AG08395 (cell line): ENCODE measurements around the gene NCAM2.

ENCODE experiments used
- DNase-seq: peaks from one replicate; pipeline ENCODE4 v3.0.0; 2012; ENCODE audit warnings: mixed read lengths, low spot score

Gene NCAM2

DNA sequence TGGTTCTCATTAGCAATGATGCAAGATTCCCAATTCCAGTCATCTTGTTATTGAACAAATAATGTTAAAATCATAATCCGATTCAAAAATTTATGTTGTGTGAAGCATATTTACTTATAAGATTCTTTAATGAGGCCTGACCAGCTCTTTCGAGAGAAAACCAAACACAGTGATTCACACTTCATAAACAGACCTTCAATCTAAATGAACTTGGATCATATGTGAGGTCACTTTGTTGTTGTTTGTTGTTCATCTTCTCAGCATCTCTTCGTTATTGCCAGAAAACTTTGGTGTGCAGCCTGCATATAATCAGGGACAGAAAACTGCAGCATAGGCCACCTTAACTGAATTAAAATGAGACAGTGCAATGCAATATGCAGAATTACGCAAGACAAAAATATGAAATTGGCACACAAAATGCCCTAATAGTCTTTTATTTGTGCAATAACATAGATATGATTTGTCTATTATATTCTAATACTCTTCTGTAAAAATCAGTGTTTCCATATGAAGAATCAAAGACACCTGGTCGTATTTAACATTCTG lies 30.1 kb downstream of the NCAM2 start:
- no peak for DNase-seq

DNA sequence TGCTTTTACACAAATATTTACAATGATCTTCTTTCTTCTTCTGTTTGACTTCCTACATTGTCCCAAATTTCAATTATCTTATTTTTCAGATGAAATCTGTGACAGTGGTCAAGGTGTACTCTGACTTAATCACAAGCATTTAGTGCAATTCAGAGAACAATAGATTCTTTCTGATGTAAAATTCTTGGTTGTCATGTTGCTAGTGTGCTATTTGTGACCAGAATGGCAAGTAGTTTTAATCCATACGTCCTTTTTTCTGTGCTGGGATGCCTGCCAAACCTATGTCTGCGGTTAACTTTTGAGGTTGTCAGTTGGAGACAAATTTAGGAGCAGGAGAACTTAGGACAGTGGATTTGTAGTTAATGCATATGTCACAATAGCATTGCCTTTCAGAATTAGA lies 31.0 kb downstream of the NCAM2 start:
- no peak for DNase-seq

DNA sequence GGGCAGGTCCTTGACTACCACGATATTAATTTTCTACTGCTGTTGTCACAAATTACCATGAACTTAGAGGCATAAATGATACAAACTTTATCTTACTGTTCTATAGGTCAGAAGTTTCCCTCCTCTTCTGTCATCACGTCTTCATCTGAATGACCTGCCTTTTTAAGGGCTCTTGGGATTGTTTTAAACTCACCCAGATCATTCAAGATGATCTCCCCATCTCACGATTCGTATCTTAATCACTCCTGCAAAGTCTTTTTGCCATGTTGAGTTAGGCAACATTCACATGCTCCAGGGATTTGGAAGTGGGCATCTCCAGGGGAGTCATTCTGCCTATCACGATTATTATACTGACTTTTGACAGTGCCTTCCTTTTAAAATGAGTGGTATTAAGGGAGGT lies 32.1 kb downstream of the NCAM2 start:
- DNase-seq = no peak

DNA sequence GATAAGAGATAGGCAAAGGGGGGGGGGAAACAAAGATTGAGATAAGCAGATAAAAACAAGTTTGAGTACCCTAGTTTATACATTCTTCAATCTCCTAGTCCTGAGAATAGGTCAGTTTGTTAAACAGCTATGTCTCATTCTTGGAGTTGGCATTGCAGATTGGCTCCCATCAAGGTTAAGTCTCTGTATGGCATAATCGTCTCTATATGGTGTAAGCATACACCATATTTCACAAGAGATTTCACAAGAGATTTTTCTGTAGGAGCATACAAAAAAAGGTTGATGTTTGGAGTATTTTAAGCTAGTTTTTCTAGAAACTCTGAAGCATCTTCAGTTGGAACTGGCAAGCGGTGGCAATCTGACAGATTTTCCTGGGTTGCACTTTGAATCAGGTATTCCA lies 35.8 kb downstream of the NCAM2 start:
- DNase-seq = no peak

DNA sequence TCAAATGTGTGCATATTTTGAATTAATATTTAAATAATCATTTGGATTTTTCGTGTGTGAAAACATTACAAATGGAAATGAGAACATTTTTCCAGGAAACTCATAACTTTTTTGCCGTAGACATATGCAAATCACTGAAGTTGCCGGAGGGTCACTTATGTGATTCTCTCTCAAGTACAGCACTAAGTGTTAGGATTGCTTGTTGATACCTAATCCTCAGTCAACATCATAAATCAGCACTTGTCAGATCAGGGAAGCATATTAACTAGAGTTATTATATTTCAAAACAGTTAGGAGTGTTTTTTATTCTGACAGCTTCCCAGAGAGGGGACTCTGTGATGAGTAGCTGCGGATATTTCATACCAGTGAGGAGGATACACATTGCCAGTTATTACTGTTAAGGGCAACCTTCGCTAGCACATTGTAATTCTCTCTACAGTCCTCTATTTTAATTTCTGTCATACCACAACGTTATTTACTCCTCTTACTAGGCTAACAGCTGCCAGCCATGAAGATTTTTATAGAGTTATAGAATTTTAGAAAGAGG lies 41.5 kb downstream of the NCAM2 start:
- DNase-seq = no peak

DNA sequence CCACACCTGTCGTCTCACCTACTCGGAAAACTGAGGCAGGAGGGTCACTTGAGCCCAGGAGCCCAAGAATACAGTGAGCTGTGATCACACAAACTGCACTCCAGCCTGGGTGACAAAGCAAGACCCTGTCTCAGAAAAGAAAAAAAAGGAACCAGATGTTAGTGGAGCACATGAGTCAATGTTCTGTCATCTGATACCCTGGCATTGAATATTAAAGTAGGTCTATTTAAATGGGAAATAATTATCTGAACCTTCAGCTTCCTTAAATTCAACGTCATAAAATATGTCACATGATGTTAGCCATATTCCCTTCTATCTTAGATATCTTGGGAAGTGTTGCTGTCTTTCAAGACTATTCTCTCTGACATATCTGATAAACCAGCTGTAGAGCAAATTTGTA lies 47.3 kb downstream of the NCAM2 start:
- DNase-seq = no peak

DNA sequence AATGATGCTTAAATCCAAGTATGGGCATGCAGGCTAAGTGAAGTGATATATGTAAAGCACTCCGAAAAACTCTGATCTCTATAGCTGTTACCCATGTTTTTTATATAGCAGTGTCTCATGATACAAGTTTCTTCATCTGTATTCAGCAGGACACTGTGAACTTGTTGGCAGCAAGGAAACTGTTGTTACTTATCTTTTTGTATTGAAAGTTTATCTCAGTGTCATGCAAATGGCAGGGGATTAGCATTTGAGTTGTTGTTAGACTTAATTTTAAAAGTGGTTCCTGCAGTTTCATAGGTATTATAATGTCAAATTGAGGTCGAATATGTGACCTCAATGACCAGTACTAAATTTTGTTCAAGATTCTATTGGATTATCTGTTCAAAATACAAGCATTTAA lies 47.9 kb downstream of the NCAM2 start:
- DNase-seq = no peak

DNA sequence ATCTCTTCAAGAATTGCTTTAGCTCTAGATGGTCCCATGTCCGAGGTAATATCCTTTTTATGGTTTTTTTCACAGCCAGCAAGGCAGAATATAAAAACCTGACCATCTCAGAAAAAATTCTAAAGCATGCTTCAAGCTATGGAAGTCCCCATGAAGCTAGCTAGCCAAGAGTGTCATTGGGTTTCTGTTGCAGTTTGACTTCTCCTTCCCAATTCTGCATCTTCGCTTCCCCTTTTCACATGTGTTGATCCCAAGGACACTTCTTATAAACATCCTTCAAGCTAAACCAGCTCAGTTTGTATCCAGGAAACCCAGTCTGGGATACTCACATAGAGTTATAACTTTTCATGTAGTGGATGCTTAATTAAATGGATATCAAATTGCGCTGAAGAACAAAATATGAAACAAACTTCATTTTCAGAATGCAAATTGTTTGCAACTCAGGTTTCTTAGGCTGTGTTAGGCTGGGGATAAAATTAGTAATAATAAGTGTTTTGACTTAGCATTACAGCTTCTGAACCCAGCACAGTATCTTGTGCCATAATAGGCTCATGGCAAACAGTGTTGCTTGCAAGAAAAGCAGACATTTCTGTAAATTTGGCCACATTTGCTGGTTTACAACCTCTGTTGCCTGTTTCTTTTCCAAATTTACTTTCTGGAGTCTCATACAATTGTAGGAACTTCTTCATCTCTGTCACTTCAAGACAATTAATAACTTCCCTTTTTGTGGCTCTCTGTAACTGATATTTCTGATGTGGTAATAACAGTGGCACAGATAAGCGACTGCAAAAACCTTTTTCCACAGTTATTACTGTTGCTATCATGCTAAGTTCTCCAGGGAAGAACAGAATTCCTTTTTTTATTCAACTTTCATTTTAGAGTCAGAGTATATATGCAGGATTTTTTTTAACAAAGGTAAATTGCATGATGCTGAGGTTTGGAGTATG lies 53.2 kb downstream of the NCAM2 start:
- DNase-seq = no peak

DNA sequence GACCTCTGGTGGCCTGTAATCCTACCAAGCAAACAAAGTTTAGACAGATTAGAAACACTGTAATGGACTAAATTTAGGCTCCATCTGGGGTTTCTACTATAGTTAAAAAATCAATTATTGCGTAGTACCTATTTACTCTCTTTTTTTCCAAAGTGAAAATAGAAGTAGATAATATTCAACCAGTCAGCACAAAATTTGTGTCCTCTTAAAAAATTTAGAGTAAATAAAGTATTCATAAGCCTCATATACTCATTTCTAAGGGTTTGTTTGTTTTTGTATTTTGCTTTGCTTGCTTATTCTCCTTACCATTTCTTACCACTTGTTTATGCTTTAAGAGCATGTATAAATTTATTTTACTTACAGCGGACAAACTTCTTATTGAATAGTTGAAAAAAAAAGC lies 54.5 kb downstream of the NCAM2 start:
- DNase-seq = no peak

DNA sequence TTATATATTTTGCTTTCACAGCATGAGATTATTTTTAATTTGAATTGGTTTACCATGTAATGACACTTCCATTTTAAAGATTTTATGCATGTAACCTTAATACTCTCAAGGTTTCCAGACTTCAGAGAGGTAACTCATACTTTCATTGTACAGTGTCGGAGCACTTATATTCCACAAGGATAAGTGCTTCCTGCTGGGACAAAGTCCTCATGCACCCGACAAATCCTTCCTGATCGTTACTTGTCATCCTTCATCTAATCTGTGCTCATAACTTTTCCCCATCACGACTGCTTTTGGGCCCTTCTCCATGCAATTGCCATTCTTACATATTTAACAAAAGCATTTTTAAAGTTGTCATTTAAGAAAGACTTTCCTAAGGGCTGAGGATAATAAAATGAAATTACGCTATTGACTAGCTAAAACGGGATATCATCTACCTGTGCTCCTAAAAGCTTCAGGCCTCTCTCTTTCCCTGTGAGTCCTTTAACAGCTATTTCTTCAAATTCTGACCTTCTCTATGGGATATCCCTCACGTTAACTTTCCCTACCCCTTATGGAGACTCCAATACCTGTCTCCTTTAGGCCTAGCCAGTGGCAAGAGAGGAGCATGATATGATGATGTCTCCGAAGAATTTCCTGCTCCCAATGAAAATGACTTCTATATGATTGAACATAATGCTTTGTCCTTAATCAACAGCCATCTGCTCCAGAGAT lies 59.3 kb downstream of the NCAM2 start:
- DNase-seq = no peak

DNA sequence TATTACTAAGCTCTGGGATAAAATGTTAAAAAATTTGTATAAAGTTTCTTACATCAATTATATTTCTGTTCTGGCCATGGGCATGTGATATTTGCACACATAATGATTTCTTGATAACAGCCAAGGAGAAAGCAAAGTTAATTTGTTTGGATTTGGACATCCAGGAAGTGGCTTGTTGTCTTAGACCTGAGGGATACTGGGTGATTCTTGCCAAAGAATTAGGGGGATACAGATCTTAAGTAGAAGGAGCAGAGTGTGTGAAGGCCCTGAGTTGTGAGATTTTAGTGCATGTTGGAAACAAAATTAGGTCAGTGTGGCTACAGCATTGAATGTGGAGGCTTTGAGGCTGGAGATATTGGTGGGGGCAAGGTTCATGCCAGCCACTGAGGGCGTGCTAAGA lies 65.6 kb downstream of the NCAM2 start:
- DNase-seq = no peak

DNA sequence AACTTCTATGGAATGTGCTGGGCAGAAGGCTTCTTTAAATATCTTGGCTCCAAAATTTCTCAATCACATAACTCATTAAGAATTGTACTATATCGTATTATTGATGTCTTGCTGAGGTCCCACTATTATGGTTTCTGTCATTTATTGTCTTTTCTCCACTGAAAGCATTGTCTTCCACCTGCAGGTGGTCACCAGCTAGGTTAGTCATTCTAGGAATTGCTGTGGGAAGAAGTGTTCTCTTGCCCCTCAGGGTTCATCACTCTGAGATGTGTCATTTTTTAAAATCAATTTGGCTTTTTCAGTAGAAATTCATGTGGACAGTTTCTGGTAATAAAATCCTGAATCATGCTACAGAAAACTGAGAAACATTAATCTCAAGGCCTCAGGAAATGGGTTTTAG lies 66.1 kb downstream of the NCAM2 start:
- no peak for DNase-seq

DNA sequence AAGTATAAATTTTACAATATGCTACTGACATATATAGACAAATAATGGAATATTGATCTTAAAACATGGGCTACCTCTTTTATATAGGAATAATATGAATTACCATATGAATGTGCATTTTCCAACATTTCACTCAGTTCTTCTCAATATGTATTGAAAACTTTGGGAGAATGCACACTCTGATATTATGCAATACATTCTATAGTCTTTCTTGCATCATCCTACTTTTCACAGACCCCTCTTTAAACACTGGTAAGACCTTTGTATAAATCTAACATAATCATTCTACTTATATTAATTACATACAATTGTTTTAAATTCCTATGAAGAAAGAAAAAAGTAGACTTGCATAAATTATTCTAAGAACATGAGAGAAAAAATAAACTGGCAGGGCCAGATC lies 69.2 kb downstream of the NCAM2 start:
- no peak for DNase-seq

DNA sequence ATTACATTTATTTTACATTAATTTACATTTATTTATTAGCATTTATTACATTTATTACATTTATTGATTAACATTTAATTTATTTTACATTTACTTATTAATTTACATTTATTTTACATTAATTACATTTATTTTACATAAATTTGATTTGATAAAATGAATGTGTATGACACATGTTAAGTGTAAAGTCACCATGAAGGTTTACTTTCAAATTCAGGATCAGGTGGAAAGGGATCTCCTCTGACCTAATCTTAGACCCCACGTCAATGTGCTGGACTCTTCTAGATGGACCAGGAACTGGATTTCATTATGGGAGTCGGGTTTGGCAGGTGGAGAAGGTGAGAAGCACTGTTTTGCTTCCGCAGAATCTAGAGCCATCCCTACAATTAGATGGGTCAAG lies 76.1 kb downstream of the NCAM2 start:
- DNase-seq = no peak

DNA sequence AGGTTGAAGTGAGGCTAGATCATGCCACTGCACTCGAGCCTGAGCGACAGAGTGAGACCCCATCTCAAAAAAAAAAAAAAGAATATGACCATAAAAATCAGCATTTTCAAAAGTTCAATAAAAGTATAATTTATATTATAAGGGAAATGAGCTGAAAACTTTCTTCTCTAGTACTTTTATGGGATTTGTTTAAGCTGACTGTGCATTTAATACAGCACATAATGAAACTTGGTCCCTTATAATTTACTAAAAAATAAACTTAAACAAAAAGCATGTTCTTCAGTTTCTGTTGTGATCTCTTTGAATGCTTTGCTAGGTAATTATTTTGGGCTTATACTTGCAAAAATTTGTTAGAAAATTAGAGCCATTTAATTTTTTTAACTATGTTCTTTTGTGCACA lies 77.8 kb downstream of the NCAM2 start:
- no peak for DNase-seq

DNA sequence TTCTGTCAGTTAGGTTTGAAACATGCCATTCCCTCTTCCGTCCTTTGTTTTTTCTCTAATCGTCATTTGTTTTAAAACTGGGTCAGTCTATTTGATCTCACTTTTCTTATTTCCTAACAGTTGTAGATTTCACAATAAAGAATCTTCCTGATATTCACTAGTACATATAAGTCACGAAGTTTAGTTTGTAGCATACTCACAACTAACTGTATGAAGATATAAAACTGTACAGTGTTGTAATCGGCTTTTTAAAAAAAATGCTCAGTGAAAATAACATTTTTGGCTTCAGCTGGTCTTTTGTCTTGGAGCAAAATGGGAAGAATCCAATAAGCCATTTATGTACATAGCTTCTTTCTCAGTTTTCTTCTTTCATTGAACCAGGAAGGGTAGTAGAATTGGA lies 78.3 kb downstream of the NCAM2 start:
- no peak for DNase-seq

DNA sequence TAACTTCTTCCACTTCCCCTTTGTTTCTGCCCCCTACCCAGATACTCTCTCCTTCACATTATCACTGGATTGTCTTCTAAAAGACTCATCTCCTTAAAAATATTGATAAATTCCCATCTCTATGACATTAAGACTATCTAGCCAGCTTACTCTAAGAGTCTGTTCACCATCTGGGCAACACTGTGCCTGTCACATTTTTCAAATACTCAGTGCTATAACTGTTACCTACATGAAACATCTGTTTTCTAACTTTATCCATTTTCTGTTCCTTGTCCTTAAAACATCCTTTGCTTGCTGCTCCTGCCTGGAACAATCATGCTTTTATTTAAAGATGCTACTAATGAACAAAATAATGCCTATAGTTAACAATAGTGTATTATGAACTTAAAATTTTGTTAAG lies 81.4 kb downstream of the NCAM2 start:
- no peak for DNase-seq

DNA sequence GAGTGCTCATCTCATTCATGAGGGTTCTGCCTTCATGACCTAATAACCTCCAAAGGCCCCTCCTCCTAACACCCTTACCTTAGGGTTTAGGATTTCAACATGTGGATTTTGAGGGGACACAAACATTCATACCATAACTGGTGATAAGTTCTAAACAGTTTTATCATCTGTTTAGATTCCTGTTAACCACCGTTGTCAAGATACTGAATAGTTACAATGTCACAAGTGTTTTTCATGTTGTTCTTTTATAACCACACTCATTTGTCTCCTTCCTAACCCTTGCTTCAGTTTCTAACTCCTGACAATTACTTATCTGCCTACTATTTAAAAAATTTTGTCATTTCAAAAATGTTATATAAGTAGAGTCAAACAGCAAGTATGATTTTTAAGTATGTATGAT lies 86.0 kb downstream of the NCAM2 start:
- no peak for DNase-seq

DNA sequence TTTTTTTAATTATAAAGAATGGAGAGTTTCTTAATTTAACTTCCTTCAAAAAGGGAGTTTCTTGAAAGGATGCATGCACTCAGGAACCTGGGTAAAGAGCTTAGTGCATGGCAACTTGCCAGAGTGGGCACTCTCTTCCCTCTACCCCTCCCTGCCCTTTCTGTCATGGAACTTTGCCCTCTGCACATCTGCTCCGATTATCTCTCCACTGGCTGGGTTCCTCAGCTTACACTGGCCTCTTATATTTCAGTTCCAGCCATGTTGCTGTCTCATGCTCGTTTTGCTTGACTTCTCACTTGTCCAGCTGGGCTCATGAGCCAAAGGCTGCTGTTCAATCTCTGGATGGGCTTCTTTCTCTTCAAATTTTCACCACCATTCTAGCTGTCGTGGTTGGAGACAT lies 87.0 kb downstream of the NCAM2 start:
- DNase-seq = no peak

DNA sequence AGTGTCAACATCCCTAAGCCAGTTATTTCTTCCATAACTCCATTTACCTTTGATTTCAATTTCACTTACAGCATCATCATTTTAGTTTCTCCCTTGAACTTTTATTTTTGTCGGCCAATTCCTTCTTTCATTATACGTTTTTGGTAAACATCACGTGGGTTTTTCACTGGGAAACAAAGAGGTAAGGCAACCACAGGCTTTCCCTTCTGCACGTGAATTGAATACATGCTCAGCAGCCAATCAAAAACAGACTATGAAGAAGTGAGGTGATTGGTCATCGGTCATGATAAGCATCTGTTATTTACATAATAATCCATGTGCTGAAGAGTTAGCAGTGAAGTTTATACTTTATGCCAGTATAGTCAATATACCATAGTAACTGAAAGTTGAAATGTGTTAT lies 98.7 kb downstream of the NCAM2 start:
- no peak for DNase-seq

DNA sequence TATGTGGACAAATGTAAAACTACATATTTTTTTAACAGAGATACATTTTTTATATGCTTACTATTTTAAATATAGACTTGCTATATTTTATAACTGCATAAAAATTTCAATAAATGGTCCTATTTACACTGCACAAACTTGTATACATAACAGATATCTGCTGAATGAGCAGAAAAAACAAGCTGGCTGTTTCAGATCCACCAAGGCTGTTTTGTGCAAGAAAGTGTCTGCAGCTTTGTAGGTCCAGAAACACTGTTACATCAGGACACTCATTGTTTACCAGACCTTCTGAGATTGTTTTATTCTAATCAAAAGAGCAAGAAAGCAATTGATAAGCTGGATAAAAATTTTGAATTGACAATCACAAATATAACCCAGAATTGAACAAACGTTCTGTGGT lies 99.3 kb downstream of the NCAM2 start:
- DNase-seq = no peak

DNA sequence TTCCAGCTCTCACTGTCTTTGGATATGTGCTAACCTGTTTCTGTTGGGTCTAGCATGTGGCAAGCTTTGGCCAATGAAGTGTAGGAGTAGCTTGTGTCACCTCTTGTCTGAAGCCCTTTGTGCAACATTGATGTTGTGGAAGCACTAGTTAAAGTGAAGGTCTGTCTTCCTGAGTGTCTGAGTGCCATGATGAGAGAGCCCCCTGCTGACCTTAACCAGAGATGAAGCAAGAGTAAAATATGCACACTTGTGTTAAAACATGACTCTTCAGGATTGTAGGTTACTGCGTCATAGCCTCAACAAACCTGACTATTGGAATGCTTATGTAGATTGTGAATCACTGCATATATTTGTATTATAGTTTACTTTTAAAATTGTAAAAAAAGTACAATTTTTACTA lies 103.7 kb downstream of the NCAM2 start:
- DNase-seq = no peak

DNA sequence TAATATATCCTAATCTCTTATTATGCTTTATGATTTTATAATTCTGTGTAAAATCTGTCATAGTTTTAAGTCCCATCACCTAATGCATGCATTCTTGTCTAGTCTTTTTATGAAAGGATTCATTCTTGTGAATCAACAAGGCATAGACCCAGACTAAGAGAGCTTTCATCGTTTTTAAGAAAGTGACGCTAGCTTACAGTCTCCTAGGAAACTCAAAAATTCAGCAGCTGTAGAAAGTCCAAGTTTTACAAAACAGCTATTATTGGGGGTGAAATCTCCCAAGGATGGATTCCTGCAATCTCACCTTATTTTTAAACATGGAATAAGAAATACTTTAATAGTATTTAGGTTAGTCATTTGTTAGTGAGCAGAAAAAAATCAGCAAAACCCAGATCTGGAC lies 104.7 kb downstream of the NCAM2 start:
- no peak for DNase-seq
